ENCODE results near the gene BEND3.

BEND3 gene

GRCh38 chr6:107110200-107110599 lies 5.1 kb downstream of the BEND3 start:
- H3K4me3 ChIP-seq (ENCODE audit: low read depth, low read length), result no peak overlapping the region
- TF ChIP-seq, protein P1, sequence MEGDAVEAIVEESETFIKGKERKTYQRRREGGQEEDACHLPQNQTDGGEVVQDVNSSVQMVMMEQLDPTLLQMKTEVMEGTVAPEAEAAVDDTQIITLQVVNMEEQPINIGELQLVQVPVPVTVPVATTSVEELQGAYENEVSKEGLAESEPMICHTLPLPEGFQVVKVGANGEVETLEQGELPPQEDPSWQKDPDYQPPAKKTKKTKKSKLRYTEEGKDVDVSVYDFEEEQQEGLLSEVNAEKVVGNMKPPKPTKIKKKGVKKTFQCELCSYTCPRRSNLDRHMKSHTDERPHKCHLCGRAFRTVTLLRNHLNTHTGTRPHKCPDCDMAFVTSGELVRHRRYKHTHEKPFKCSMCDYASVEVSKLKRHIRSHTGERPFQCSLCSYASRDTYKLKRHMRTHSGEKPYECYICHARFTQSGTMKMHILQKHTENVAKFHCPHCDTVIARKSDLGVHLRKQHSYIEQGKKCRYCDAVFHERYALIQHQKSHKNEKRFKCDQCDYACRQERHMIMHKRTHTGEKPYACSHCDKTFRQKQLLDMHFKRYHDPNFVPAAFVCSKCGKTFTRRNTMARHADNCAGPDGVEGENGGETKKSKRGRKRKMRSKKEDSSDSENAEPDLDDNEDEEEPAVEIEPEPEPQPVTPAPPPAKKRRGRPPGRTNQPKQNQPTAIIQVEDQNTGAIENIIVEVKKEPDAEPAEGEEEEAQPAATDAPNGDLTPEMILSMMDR (IDR thresholded peaks at IDR 0.05; ENCODE audit: insufficient read depth, low read depth, low read length, missing control alignments), result no peak
- no peak for DNase-seq (ENCODE audit: low read depth)

DNA sequence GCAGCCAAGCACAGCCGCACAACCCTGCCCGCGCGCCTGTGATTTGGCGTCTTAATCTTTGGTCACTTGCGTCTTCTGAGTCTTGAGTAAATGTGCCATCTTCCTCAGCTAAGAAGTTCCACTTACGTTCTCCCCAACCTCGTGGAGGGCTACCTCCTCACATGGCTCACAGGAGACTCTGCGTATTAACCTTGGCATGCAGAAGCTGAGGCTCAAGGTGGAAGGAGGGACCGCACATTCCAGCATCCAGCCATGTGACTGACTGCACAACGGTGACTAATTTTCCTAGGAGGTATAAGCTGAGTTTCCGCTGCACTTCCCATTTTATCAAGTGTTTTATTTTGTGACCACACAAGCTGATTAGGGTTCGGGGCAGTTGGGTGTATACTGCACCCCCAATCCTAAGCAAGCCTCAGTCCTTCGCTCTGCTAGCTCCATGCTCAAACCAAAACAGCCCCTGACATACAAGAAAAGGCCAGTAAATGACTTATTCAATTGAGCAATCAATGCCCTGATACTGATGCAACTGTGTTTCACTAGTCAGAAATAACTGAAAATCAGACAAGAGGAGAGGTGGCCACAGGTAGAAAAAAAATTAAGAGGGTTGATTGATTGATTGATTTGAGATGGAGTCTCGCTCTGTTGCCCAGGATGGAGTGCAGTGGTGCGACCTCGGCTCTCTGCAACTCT lies 7.0 kb downstream of the BEND3 start:
- no peak overlapping the region for H3K4me3 ChIP-seq (ENCODE audit: low read depth, low read length)
- DNase-seq (ENCODE audit: low read depth), result no peak
- TF ChIP-seq, protein P1 (IDR thresholded peaks at IDR 0.05; ENCODE audit: insufficient read depth, low read depth, low read length, missing control alignments), result no peak

DNA sequence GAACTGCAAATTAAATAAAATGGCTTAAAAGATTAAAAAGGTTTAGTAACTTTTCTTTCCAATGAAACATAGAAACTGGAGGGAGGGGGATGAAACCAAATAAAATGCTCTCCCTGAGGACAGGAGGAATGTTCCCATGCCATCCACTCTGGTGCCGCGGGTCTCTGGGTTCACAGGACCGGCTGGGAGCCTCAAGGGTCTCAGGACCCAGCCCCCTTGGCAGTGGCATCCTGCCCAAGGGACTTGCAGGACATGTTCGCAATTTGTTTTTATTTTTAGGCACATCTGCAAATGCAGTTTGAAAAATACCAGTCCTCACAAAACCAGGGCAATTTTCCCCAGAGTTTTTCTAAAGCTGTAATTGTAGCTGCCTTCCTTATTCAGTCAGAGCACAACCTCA lies 7.5 kb downstream of the BEND3 start:
- no peak overlapping the region for H3K4me3 ChIP-seq (ENCODE audit: low read depth, low read length)
- no peak for DNase-seq (ENCODE audit: low read depth)
- TF ChIP-seq, protein P1 (IDR thresholded peaks at IDR 0.05; ENCODE audit: insufficient read depth, low read depth, low read length, missing control alignments), result no peak

- TF ChIP-seq, protein P1 (IDR thresholded peaks at IDR 0.05; ENCODE audit: insufficient read depth, low read depth, low read length, missing control alignments), result no peak
- no peak overlapping the region for H3K4me3 ChIP-seq (ENCODE audit: low read depth, low read length)
- DNase-seq (ENCODE audit: low read depth), result no peak
Measured at GRCh38 chr6:107106165-107106564, 9.2 kb downstream of the BEND3 start.

DNA sequence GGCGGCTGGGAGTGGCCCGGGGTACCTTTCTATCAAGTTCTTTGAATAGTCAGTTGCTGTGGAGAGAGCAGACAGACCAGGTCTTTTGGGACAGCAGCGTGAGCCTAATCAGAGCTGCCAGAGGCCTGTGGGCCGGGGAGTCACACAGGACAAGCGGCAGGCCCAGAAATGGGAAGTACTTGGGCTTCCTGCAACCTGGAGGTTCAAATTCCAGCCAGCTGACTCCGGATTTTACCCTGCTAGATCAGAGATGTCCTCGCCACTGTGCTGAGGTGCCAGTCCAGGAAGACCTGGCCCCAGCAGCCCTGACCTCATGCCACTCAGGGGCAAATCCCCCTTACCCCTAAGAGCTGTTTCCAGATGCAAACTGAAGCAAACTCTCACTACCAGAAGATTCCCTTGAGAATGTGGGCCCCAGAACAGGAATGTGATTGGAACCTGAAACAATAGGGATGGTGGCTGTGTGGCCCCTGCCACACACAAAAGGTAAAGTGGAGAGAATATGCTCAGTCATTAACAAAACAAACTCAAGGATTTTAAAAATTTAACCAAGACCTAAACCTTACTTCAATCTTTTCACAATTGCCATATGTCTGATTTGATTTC lies 9.7 kb downstream of the BEND3 start:
- TF ChIP-seq, protein P1 (IDR thresholded peaks at IDR 0.05; ENCODE audit: insufficient read depth, low read depth, low read length, missing control alignments), result no peak
- no peak for DNase-seq (ENCODE audit: low read depth)
- no peak overlapping the region for H3K4me3 ChIP-seq (ENCODE audit: low read depth, low read length)

- H3K4me3 ChIP-seq (ENCODE audit: low read depth, low read length), result no peak overlapping the region
- TF ChIP-seq, protein P1 (IDR thresholded peaks at IDR 0.05; ENCODE audit: insufficient read depth, low read depth, low read length, missing control alignments), result no peak
- no peak for DNase-seq (ENCODE audit: low read depth)
Measured at GRCh38 chr6:107103082-107103481, 12.2 kb downstream of the BEND3 start.

DNA sequence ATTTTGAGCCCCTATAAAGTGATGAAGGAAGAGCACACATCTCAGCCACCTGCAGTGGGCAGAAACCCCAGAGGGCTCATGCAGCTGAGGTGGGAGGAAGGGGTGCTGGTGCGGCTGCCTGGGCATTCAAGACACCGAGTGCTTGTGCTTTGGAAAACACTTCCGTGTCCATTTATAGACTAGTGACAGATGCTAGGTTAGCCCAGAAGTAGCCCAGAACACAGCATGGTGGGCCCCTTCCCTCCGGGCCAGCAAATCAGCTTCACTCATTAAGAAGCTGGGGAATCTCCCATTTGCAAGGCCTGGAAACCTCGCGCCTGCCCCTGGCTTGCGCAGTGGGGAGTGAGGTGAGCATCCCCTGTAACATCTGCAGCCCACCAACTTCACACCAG lies 12.9 kb downstream of the BEND3 start:
- DNase-seq (ENCODE audit: low read depth), result no peak
- H3K4me3 ChIP-seq (ENCODE audit: low read depth, low read length), result no peak overlapping the region

More for the DNA sequence above, 12.9 kb downstream of the BEND3 start:
- TF ChIP-seq, protein P1 (IDR thresholded peaks at IDR 0.05; ENCODE audit: insufficient read depth, low read depth, low read length, missing control alignments), result no peak
